Activated CD8-positive, alpha-beta memory T cell treated with anti-CD3 and anti-CD28 coated beads, Interleukin-2, amount 50 U/mL, for 24 hours (primary cell): ENCODE measurements around the gene CARD18.
"Not testable (repeated sequence)": the region's sequence is repeated elsewhere in the genome, so short reads cannot be mapped to it uniquely, and the experiment has no call there.

Source experiments
- DNase-seq: peaks from one replicate; pipeline ENCODE4 v3.0.0-alpha.2; 2020; ENCODE audit errors: extremely low read depth

The CARD18 gene

DNA sequence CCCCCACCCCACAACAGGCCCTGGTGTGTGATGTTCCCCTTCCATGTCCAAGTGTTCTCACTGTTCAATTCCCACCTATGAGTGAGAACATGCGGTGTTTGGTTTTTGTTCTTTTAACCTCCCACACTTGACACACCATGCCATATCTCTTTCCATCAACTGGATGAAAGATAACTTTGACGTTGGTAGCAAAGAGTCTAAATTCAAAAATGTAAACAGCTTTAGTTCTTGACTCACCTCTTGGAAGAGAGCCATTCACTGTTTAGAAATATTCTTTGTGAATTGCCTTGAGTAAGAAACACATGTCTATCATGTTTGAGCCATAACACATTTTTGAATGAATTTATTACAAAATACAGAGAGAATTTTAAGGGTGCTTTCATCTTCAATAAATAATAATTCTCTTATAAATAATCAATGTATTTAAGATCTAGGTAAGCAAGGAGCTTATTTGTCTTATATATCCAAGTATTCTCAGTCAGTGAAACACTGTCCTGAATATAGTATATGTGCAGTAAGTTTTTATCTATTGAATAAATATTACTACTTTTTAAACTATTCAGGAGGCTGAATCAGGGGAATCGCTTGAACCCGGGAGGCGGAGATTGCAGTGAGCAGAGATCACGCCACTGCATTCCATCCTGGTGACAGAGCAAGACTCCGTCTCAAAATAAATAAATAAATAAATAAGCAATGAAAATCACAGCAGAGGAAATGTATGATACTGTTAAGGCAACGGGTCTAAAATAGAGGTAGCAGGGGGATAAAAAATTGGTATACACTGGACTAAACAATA, 6.7 kb downstream of the CARD18 start:
- DNase-seq, result no peak

DNA sequence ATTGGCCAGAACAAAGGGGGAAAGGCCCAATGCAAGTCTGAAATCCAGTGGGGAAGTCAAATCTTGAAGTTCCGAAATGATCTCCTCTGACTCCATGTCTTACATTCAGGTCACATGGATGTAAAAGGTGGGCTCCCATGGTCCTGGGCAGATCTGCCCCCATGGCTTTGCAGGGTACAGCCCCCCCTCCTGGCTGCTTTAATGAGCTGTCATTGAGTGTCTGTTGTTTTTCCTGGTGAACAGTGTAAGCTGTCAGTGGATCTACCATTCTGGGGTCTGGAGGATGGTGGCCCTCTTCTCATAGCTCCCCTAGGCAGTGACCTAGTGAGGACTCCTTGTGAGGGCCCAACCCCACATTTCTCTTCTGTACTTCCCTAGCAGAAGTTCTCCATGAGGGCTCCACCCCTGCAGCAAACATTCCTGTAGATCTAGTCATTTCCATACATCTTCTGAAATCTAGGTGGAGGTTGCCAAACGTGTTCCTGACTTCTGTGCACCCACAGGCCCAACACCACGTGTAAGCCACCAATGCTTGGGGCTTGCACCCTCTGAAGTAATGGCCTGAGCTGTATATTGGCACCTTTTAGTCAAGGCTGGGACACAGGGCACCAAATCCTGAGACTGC, 9.3 kb downstream of the CARD18 start:
- DNase-seq, result no peak

DNA sequence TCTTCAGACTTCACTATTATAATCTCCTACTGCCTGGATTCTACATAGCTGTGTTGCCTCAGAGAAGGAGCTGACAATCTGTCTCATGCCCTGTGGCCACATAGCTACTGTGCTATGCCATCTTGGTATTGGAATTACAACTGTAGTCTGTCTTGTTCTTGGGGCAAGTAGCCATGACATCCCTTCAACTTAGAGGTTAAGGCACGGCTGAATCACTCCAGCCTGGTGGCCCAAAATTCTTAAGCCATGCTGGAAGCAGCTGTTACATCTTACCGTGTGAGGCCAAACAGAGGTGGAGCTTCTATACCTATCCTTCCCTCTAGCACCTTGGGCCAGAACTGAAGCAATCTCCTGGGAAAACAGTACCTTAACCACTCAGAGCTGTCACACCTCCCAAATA, 14.8 kb downstream of the CARD18 start:
- DNase-seq, result no peak

DNA sequence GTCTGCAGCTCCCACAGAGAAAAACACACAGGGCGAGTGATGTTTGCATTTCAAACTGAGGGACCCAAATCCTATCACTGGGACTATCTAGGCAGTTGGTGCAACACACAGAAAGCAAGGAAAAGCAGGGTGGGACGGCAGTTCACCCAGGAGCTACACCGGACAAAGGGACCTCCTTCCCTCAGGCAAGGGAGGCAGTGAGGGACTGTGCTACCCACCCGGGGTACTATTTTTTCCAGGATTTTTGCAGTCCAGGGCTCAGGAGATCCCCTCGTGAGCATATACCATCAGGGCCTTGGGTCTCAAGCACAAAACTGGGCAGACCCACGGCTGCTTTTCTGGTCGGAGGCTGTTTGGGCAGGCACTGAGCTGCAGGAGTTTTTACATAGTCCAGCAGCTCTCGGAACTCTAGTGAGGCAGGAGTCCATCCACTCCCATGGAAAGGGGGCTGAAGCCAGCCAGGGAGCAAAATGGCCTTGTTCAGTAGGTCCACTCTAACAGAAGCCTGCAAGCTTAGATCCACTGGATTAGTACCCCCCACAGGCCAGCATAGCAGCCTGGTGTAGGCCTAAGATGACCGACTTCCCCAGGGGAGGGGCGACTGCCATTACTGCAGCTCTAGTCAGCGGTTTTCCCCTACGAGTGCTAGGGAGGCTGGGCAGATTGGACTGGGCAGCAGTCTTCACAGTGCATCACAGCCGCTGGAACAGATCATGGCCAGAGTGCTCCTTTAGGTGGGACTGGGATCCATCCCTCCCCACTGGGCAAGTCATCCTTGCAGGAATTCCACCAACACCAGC, 28.2 kb downstream of the CARD18 start:
- DNase-seq, result no peak

DNA sequence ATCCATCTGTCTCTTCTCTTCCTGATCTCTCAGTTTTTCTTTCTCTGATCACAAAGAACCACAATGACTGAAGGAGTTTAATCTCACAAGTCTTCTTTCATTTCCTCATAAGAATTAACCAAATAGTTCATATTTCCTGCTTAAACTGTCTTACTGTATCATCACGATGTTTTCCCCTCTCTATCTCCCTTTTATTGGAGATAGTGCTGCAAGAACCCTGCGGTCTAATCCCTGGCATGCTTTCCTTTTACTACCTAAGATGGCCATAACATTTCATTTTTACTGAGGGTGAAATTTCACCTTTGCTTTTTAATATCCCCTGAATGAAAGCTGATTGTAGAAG, 28.9 kb downstream of the CARD18 start:
- no peak for DNase-seq

DNA sequence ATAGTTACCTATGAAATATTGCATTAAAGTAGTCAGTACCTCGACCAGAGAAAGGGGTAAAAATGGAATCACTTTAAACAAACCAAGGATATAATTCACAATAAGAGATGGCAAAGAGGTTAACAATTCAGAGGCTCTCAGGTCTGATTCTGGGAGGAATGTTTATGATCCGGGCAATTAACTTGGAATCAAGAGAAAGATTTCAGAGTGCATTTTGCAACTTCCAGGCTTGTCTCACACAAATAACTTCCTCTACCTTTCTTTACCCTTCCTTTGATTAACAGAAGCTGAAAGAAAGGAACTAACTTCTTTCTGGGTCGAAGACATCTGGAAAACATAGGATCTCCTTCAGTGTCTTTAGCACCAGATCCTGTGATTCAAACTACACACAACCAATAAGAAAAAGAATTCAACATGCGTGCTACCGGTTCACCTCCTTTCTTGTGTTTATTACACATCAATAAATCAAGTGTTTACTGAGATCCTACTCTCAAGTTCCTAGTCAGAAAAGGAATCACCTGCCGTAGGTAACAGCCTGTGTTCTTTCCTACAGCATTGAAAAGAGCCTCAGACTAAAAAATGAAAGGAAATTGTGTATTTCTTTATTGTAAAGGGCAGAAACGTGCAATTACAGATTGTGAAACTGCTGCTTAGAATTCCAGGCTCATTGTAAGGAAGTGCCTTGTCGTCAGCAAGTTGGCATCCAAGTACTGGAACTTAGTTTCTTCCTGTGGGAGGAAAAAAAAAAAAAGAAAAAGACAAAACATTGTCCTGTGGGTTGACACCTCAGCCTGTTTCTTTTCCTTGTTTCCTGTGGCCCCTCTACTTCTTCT, 29.5 kb downstream of the CARD18 start:
- no peak for DNase-seq

DNA sequence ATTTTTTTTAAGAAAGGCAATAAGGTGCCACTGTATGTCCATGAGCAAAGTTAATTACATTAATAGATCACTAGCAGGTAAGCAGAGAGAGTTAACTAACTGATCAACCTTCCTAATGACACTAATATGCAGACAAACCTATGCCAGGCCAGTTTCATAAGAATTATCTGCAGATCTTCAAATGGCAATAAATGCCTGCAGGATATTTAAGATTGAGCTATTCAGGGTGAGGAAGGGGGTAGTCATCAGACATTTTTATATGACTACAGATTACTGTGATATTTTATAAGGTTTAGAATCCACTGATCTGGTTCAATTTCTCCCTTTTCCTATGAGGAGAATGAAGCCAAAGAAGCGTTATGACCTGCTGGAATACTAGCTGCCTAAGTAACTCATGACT, 30.2 kb downstream of the CARD18 start:
- no peak for DNase-seq

DNA sequence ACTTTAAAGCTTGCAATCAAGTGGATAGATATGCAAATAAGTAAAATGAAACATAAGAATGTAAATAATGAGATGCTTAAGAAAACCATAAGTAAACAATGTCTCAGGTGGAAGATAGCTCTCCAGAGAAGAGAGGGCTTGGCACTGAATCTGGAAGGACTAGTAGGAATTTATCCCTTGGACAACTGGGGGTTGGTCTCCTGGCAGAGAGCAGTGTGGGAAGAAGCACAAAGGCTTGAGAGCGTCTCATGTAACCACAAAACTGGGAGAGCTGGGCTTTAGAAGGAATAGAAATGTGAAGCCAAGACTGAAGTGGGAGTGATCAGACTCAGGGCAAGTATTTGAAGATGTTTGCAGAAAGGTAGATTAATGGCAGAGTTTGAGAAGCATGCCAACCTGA, 31.3 kb downstream of the CARD18 start:
- DNase-seq, result no peak

DNA sequence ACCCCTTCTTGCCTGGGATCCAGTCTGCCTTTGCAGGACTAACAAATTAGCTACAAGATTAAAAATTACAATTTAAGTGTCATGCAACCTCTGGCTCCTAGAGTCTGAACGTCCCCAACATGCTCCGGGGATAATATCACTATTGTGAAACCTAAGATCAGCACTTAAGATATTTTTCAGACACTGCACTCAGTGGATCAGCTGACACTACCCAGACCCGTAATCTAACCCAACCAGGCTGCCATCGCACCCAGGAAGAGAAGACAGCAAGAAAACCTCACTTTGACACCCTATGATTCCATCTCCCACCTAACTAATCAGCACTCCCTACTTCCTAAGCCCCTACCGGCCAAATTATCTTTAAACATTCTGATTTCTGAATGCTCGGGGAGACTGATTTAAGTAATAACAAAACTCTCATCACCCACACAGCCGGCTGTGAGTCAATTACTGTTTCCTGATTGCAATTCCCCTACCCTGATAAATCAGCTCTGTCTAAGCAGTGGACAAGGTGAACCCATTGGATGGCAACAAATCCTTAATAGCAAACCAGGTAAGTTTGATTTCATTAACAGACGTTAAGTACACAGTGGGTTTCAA, 32.2 kb downstream of the CARD18 start:
- not testable (repeated sequence) for DNase-seq

DNA sequence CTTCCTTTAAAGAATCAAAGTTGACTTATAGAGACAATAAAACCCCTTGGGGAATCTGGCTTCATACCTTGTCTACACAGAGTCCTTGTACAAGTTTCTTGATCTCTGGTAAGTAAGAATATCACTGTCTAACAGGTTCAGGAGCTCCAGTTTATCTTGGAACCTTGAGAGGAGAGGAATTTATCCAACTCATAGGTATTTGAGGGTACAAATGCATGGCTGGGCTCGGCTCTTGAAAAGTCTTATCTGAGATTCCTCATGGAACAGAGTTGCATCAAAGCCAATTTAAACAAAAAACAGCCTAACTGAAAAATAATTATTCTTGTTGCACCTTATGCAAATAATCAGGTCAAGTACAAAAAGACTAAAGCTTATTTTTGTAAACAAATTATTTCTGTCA, 33.4 kb downstream of the CARD18 start:
- DNase-seq, result no peak

DNA sequence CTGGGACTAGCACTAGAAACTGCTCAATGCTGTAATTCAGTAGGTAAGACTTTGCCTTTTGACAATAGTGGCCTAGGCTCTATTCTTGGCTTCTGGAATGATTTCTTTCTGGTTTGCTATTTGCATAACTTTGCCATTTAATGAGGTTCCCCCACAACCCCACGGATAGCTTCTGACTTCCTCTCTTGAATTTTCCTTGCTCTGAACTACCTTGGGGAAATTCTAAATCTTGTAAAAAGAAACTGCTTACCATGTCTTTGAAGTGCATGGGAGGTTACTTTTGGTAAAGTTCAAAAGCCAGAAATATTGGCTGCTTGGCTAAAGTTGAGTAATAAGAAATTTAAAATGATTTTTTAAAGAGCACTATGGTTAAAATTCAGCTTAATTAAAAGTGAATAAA, 35.3 kb downstream of the CARD18 start:
- DNase-seq, result no peak

DNA sequence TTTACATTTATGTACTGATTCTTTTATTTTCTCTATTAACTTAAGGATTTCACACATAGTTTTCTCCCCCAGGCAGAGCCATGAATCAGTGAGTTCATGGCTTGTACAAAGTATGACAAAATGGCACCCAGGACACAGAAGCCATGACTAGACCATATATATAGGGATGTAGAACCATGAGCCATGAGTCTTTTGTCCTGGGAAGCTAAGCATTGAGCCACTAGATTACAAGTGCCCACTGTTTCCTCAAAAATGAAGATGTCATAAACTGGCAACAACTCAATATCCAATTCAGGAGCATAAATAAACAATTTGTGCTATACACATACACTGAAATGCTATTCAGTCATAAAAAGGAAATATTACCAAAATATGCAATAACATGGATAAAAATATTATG, 36.2 kb downstream of the CARD18 start:
- no peak for DNase-seq

DNA sequence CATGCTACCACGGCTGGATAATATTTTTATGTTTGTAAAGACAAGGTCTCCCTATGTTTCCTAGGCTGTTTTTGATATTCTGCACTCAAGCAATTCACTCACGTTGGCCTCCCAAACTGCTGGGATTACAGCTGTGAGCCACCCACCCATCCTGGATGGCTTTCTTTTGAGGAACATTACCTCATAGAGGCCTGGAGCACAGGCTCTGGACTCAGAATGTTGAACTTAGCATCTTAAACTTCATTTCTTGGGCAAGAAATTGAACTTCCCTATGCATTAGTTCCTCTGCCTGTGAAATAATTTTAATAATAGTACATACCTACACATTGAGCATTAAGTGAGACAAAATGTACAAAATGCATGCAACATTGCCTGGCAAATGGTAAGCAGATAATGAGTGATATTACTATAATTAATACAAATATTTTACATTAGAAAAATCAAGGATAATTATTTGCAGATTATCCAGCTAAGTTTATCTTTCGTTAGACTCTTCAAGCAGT, 37.4 kb downstream of the CARD18 start:
- DNase-seq, result not testable (repeated sequence)

DNA sequence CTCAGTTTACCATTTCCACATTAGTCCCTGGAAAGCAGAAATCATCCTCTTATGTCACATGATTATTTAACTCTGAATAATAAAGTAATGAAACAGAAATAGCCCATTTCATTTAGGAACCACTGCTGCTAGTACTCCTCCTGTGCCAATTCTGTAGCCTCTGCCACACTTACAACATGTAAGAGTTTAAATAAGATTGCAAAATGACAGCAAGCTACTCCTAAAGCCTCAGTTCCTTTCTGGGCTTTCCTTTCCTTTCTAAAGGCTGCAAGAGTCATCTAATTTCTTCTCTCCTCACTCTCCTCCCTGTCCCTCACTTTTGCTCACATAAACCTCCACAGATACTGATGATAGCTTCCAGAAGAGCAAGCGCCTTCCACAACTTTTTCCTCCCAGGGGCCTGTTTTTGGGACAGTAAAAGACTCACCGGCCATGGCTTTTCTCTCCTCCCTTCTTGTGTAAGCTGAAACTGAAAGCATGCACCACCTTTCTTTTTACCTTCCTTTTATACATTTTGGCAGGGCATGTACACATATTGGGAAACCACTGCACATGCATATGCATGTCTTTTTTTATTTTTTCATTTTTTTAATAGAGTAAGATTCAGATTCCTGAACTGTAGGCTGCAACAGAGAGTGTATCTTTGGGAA, 38.5 kb downstream of the CARD18 start:
- DNase-seq, result no peak

DNA sequence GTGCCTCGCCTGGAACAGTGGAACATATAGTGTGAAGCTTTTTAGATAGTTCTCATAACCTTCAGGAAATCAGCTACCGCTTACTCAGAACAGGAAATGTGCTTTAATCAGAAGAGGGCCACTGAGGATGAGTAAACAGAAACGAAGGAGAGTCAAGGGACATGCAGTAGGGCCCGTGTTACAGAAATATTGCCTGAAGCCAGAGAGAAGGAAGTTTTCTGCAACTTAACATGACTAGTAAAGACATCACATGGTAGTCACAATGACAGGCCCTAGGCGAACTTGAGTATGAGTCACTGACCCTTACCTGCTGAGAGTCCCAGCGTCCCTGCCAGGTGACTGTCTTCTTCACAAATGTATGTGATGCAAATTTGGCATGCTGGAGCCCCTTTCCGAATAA, 39.4 kb downstream of the CARD18 start:
- no peak for DNase-seq

DNA sequence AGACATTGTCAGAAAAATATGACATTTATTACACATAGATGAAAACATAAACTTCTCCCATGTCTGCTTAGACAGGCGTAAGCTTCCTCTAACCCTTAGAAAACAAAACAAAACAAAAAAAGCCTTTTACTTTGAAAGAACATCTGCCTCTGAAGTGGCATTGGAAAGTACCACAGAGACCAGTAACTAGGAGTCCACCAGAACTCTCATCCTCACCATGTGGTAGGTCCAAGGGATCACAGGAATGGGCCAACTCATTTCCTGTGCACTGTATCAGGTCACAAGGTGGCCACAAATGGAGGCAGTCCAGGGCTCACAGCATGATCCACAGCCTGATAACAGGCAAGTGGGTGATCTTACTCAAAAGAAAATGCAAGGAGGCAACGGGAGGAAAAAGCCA, 40.0 kb downstream of the CARD18 start:
- DNase-seq, result not testable (repeated sequence)

DNA sequence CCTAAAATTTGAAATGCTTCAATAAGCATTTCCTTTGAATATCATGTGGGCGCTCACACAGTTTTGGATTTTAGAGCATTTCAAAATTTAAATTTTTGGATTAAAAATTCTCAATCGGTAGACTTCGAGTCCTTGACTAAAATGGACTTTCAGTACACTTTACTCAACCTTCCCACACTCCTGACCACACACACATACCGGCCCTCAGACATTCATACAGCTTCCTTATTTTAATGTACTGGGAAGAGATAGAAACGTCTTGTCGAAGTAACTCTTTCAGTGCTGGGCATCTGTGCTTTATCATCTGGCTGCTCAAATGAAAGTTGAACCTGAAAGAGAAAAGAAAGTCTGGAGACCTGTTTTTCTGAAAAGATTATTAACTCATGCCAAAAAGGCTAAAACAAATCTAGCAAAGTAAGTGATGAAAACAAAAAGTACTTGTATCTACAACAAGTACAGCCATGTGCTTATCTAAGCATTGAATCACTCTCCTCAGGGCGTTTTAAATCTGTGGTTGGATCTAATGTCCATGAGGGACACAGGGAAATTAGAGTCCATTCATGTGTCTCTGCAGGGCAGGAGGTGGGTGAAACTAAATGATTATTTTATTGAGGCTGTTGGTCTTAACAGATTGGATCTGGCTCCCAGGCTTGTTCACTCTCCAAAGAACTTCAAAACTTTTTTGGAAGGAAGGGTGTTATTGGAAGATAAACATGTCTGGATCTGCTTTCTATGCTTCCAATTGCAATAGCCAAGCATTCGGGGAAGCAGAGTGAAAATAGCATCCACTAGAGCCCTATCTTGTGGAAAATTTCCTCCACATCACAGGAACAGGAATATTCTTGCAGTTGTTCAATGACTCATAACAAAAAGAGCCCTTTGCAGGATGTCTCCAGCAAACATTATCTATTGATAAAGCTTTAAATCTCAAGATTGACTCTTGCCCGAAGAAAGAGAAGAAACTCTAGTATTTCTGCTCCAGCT, 47.0 kb downstream of the CARD18 start:
- DNase-seq, result no peak
